ENCODE results near the gene SEMA5A. TPM values are rescaled to one million over a fixed set of nuclear protein-coding genes. Genes with fewer than 3 reads are reported as not detected.

The SEMA5A gene
- total RNA-seq, 1 experiment from 2014 or later, result 0.15 TPM

- Histone ChIP-seq H3K4me1 (ENCODE audit: control insufficient read depth, insufficient read depth, low read length) (no peaks in the 10 kb centered on the region), H3K27ac (ENCODE audit: low read length) (no peak overlapping the region), H3K36me3 (ENCODE audit: control insufficient read depth, insufficient read depth, low read length) (no peaks in the 10 kb centered on the region), H3K9me3 (ENCODE audit: control insufficient read depth, insufficient read depth, low read depth, low read length) (no peaks in the 10 kb centered on the region), H3K4me3 (ENCODE audit: low read depth in 2 of 2, low read length in 2 of 2) (no peak overlapping the region), H3K27me3 (ENCODE audit: control insufficient read depth, insufficient read depth, low read length) (no peaks in the 10 kb centered on the region)
- ATAC-seq, result no peak
- ChIA-PET CTCF (no interaction called here), POLR2A (no interaction called here)
- intact Hi-C loops (cut with micrococcal nuclease; ENCODE audit: unreplicated experiment), result no loop called here
- in situ Hi-C loops (cut with HindIII; ENCODE audit: low pct_unique_long_range_greater_than_20kb, low sequenced_read_pairs), result no loop called here
- DNase-seq (ENCODE audit: low read depth, low spot score), result no peak
- BruUV-seq (replicated peaks), result no TSS peak
- TF ChIP-seq CTCF (IDR thresholded peaks at IDR 0.05) (no peak), SIN3A (IDR thresholded peaks at IDR 0.05; ENCODE audit: borderline replicate concordance, insufficient read depth, low read depth, low read length) (no peak), POLR2AphosphoS5 (IDR thresholded peaks at IDR 0.05; ENCODE audit: low read depth, low read length) (no peak), TCF7L2 (IDR thresholded peaks at IDR 0.05; ENCODE audit: low read depth, low read length) (no peak), REST (IDR thresholded peaks at IDR 0.05; ENCODE audit: insufficient read depth in 1 of 2, low read depth in 2 of 2, low read length in 1 of 2) (no peak)
Observed at GRCh38 chr5:9587135-9587534, 41.3 kb upstream of the SEMA5A start.

- TF ChIP-seq CTCF (IDR thresholded peaks at IDR 0.05) (no peak), REST (IDR thresholded peaks at IDR 0.05; ENCODE audit: insufficient read depth in 1 of 2, low read depth in 2 of 2, low read length in 1 of 2) (no peak), SIN3A (IDR thresholded peaks at IDR 0.05; ENCODE audit: borderline replicate concordance, insufficient read depth, low read depth, low read length) (no peak), TCF7L2 (IDR thresholded peaks at IDR 0.05; ENCODE audit: low read depth, low read length) (no peak), POLR2AphosphoS5 (IDR thresholded peaks at IDR 0.05; ENCODE audit: low read depth, low read length) (no peak)
- intact Hi-C loops (cut with micrococcal nuclease; ENCODE audit: unreplicated experiment), result no loop called here
- ChIA-PET CTCF (interaction anchor here (0.9 kb wide), 1 partner anchor 39 kb away, joined by 4 read pairs; no protein-coding TSS in a partner anchor), POLR2A (no interaction called here)
- no peaks in the 10 kb centered on the region for H3K27me3 ChIP-seq (ENCODE audit: control insufficient read depth, insufficient read depth, low read length)
- no TSS peak for BruUV-seq (replicated peaks)
- in situ Hi-C loops (cut with HindIII; ENCODE audit: low pct_unique_long_range_greater_than_20kb, low sequenced_read_pairs), result no loop called here
- H3K36me3 ChIP-seq (ENCODE audit: control insufficient read depth, insufficient read depth, low read length), result no peaks in the 10 kb centered on the region
- DNase-seq (ENCODE audit: low read depth, low spot score), result no peak
- no peak for ATAC-seq
- no peaks in the 10 kb centered on the region for H3K9me3 ChIP-seq (ENCODE audit: control insufficient read depth, insufficient read depth, low read depth, low read length)
- H3K4me1 ChIP-seq (ENCODE audit: control insufficient read depth, insufficient read depth, low read length), result no peaks in the 10 kb centered on the region
- no peak overlapping the region for H3K27ac ChIP-seq (ENCODE audit: low read length)
- H3K4me3 ChIP-seq (ENCODE audit: low read depth in 2 of 2, low read length in 2 of 2), result no peak overlapping the region
Observed at GRCh38 chr5:9582406-9582805, 36.5 kb upstream of the SEMA5A start.
